IMR-90 (cell line): ENCODE measurements around the gene DUS3L. TPM values are rescaled to one million over a fixed set of nuclear protein-coding genes. Genes with fewer than 3 reads are reported as not detected.

Experiments used
- ATAC-seq: fragments of 200-7000 bp; cut with Tn5 transposase; 2 replicates; pipeline ENCODE4 v1.9.1; 2020; ENCODE audit warnings: low read depth, mild to moderate bottlenecking, moderate library complexity
- BruUV-seq: library from RNA; stranded (reverse); fragments of 400-500 nt; replicated peaks from 2 replicates; lab custom pipeline; 2021; lab: Mats Ljungman, UMichigan
- CTCF ChIA-PET: fragments of 300-600 bp; formaldehyde crosslinking; extraction: SDS; loops from one replicate; lab custom pipeline; 2021; ENCODE audit warnings: antibody characterized with exemption; lab: Yijun Ruan, JAX
- POLR2A ChIA-PET: fragments of 300-600 bp; sonication (Branson Sonifier 250); formaldehyde crosslinking; loops from one replicate; lab custom pipeline; 2022; ENCODE audit warnings: antibody characterized with exemption; ENCODE audit not compliant: unreplicated experiment; lab: Charles Lee
- DNase-seq: peaks from one replicate; pipeline ENCODE4 v3.0.0; 2013
- H2AFZ ChIP-seq: replicated peaks from 2 replicates; pipeline ENCODE3; 2013; ENCODE audit warnings: low read length, mild to moderate bottlenecking; ENCODE audit not compliant: poor library complexity
- H2AK5ac ChIP-seq: 2 replicates; pipeline ENCODE4 v1.6.1; 2013; ENCODE audit warnings: low read depth, low read length, inconsistent platforms
- H2AK9ac ChIP-seq: replicated peaks from 2 replicates; pipeline ENCODE3; 2013; ENCODE audit warnings: mild to moderate bottlenecking, low read depth, low read length, moderate library complexity; ENCODE audit not compliant: poor library complexity
- H2BK120ac ChIP-seq: 2 replicates; pipeline ENCODE4 v1.6.1; 2013; ENCODE audit warnings: low read depth, low read length, inconsistent platforms
- H2BK15ac ChIP-seq: 3 replicates; pipeline ENCODE4 v1.6.1; 2013; ENCODE audit warnings: low read depth, low read length, inconsistent platforms
- H2BK20ac ChIP-seq: 2 replicates; pipeline ENCODE4 v1.6.1; 2013; ENCODE audit warnings: low read depth, mild to moderate bottlenecking, inconsistent platforms, low read length, moderate library complexity
- H2BK5ac ChIP-seq: 2 replicates; pipeline ENCODE4 v1.6.1; 2013; ENCODE audit warnings: mild to moderate bottlenecking, low read depth, low read length, inconsistent platforms; ENCODE audit not compliant: poor library complexity, severe bottlenecking
- H3K14ac ChIP-seq: replicated peaks from 2 replicates; pipeline ENCODE4 v1.6.1; 2013; ENCODE audit warnings: low read depth, low read length, inconsistent platforms
- H3K18ac ChIP-seq: 2 replicates; pipeline ENCODE4 v1.6.1; 2013; ENCODE audit warnings: low read depth, low read length, control low read depth
- H3K23ac ChIP-seq: 2 replicates; pipeline ENCODE4 v1.6.1; 2013; ENCODE audit warnings: low read depth, low read length, inconsistent platforms
- H3K27ac ChIP-seq: 2 replicates; pipeline ENCODE4 v1.5.1; 2013; ENCODE audit warnings: mild to moderate bottlenecking, control low read depth, low read length; ENCODE audit not compliant: insufficient read depth
- H3K27me3 ChIP-seq: 2 replicates; pipeline ENCODE4 v1.6.1; 2013; ENCODE audit warnings: low read length; ENCODE audit not compliant: control insufficient read depth, insufficient read depth
- H3K36me3 ChIP-seq: 2 replicates; pipeline ENCODE4 v1.6.1; 2013; ENCODE audit warnings: low read length, mixed read lengths; ENCODE audit not compliant: control insufficient read depth, insufficient read depth
- H3K4ac ChIP-seq: 2 replicates; pipeline ENCODE4 v1.6.1; 2013; ENCODE audit warnings: low read depth, low read length, inconsistent platforms
- H3K4me1 ChIP-seq: 2 replicates; pipeline ENCODE4 v1.6.1; 2013; ENCODE audit warnings: low read length, mixed read lengths; ENCODE audit not compliant: control insufficient read depth, insufficient read depth
- H3K4me2 ChIP-seq: 2 replicates; pipeline ENCODE4 v1.6.1; 2013; ENCODE audit warnings: low read depth, mild to moderate bottlenecking, control low read depth, low read length, moderate library complexity
- H3K4me3 ChIP-seq: 2 replicates; pipeline ENCODE4 v1.5.1; 2013; ENCODE audit warnings: low read depth, mild to moderate bottlenecking, control low read depth, low read length, moderate library complexity; ENCODE audit not compliant: insufficient read depth
- H3K56ac ChIP-seq: 2 replicates; pipeline ENCODE4 v1.6.1; 2013; ENCODE audit warnings: low read length, inconsistent platforms; ENCODE audit not compliant: insufficient read depth; ENCODE audit errors: extremely low read depth
- H3K79me1 ChIP-seq, 2 experiments: 2 replicates each; pipeline ENCODE4 v1.6.1; 2013; ENCODE audit warnings: low read length in 2 of 2, inconsistent platforms in 1 of 2, low read depth in 1 of 2
- H3K9ac ChIP-seq: 2 replicates; pipeline ENCODE4 v1.6.1; 2013; ENCODE audit warnings: low read depth, low read length, control low read depth
- H3K9me1 ChIP-seq: 2 replicates; pipeline ENCODE4 v1.6.1; 2013; ENCODE audit warnings: low read length, inconsistent platforms; ENCODE audit not compliant: insufficient read depth
- H3K9me3 ChIP-seq: 2 replicates; pipeline ENCODE4 v1.6.1; 2013; ENCODE audit warnings: low read length; ENCODE audit not compliant: control insufficient read depth, insufficient read depth
- H4K20me1 ChIP-seq: 2 replicates; pipeline ENCODE4 v1.6.1; 2013; ENCODE audit warnings: low read length, inconsistent platforms; ENCODE audit not compliant: insufficient read depth
- H4K5ac ChIP-seq: 2 replicates; pipeline ENCODE4 v1.6.1; 2013; ENCODE audit warnings: mild to moderate bottlenecking, low read depth, low read length, control low read depth
- H4K8ac ChIP-seq, 2 experiments: 2 replicates each; pipeline ENCODE4 v1.6.1; 2013; ENCODE audit warnings: low read depth in 2 of 2, low read length in 2 of 2, control low read depth in 1 of 2, inconsistent platforms in 1 of 2
- H4K91ac ChIP-seq: 2 replicates; pipeline ENCODE4 v1.6.1; 2013; ENCODE audit warnings: low read depth, low read length, inconsistent platforms; ENCODE audit not compliant: insufficient read depth
- CHD1 ChIP-seq: IDR thresholded peaks from 2 replicates; pipeline ENCODE4 v1.6.1; 2012; ENCODE audit warnings: low read depth, low read length, improper control_type of control experiment
- NFE2L2 ChIP-seq: fragments of 150-350 bp; IDR thresholded peaks from 2 replicates; pipeline ENCODE4 v1.6.1; 2016; ENCODE audit warnings: low read depth, mild to moderate bottlenecking, low read length
- WGBS, 2 experiments: methylation state at CpG; one replicate each; pipeline versions ENCODE4 v1.1.5 to v1.1.7; 2013; ENCODE audit warnings: missing lambda C conversion rate in 2 of 2; ENCODE audit not compliant: insufficient read length in 1 of 2; ENCODE audit errors: extremely low coverage in 2 of 2; 5-methylcytosine and 5-hydroxymethylcytosine counted together
- dilution Hi-C: fragments of 300-500 bp; cut with HindIII; formaldehyde crosslinking; loops from one replicate; pipeline ENCODE4 v1.14.3; 2018; ENCODE audit warnings: low sequenced_read_pairs; ENCODE audit not compliant: unreplicated experiment
- in situ Hi-C: fragments of 300-500 bp; cut with MboI; formaldehyde crosslinking; loops from 3 replicates; pipeline ENCODE4 v1.14.3; 2019; ENCODE audit warnings: low sequenced_read_pairs, inconsistent platforms, mixed read lengths
- intact Hi-C: fragments of 100-400 bp; cut with micrococcal nuclease; formaldehyde crosslinking; loops from 2 replicates; pipeline ENCODE4 v1.10.0; 2022
- polyA plus RNA-seq, 3 experiments: library from polyadenylated mRNA; depleted of rRNA; stranded (reverse); fragments of >200 nt; gene quantifications; 2 replicates each; pipeline ENCODE4 v1.2.3, GENCODE V29; 2012; ENCODE audit warnings: low replicate concordance in 1 of 3
- total RNA-seq: library from RNA; depleted of rRNA; stranded (reverse); fragments of >200 nt; gene quantifications from 2 replicates; pipeline ENCODE4 v1.2.3, GENCODE V29; 2012

Gene DUS3L
- total and polyA plus RNA-seq, 2 of the 4 experiments (the other 2 are of a cell fraction): 12.4 to 21.3 TPM

- Histone ChIP-seq H3K18ac (no peak overlapping the region), H3K27me3 (peaks cover 3% of the 10 kb centered on the region; the same call in 1 of the 2 replicates), H3K4me3 (no peak overlapping the region), H2BK20ac (no peak overlapping the region), H4K91ac (no peak overlapping the region), H3K9me1 (no peaks in the 10 kb centered on the region), H4K8ac (no peak overlapping the region), H3K36me3 (no peaks in the 10 kb centered on the region), H2BK15ac (no peak overlapping the region), H3K27ac (no peak overlapping the region), H3K56ac (no peak overlapping the region), H3K9ac (no peak overlapping the region), H3K4ac (no peak overlapping the region), H3K4me2 (no peak overlapping the region), H2AK5ac (no peak overlapping the region), H3K14ac (no peak overlapping the region), H3K23ac (no peak overlapping the region), H2AFZ (no peak overlapping the region), H2BK5ac (no peak overlapping the region), H2BK120ac (no peak overlapping the region), H4K20me1 (no peaks in the 10 kb centered on the region; the same call in 1 of the 2 replicates), H3K9me3 (no peaks in the 10 kb centered on the region), H3K79me1 (no peaks in the 10 kb centered on the region), H4K5ac (no peak overlapping the region), H3K4me1 (peaks cover 5% of the 10 kb centered on the region), H2AK9ac (peak overlapping the region; percentile 55)
- TF ChIP-seq NFE2L2 (no peak), CHD1 (no peak)
- intact Hi-C loops: no loop called here
- in situ Hi-C loops: no loop called here
- dilution Hi-C loops: no loop called here
- POLR2A ChIA-PET: no interaction called here
- WGBS, 2 experiments: 50% methylated on average over 2 of the region's 8 CpGs; no CpG with 5 or more reads in 1 of the 2 experiments
- no peak for DNase-seq
- CTCF ChIA-PET: interaction anchor here (2.2 kb wide), 1 partner anchor 17 kb away, joined by 7 read pairs; the partner anchor contains the start of gene NRTN
- ATAC-seq: no peak
- no TSS peak for BruUV-seq
Observed at GRCh38 chr19:5821521-5822180, 30.7 kb upstream of the DUS3L start.
